ENCODE measurements around the gene PRR29.

DNA sequence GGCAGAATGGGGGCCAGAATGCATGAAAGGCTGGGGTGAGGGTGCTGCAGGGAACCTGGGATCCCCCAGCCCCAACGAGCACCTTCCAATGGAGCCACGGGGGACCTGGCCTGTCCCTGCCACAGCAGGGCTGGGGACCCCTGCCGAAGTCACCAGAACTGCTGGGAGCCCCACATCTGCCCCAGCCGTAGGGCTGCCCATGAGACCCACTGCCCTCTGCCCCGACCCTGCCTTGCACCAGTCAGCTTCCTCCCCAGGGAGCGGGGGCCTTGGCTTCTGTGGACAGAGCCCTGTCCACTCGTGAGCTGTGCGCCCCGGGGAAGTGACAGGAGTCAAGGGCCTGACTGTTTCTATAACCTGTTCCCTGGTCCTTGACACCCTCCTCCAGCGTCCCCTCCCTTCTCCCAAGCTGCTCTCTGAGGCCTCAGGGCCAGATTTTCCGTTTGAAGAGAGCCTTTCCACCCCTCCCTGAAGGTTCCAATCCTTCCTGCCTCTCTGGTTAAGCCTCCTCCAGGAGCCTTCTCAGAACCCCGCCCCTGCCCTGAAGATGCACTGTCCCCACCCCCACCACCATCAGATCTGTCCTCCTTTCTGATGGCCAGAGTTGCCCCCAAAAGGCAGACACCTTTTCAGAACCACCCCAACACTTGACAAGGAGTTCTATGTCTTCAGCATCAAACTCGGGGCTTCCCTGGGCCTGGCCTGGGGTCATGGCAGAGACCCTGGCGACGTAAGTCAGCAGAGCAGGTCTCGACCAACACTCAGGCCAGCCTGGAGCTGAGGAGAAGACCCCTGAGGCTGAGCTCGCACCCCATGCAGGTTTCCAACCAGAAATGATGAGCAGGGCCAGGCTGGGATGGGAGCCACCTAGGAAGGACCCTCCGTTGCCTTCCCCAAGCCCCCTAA, 10.7 kb upstream of the PRR29 start:
- TF ChIP-seq, protein P1, sequence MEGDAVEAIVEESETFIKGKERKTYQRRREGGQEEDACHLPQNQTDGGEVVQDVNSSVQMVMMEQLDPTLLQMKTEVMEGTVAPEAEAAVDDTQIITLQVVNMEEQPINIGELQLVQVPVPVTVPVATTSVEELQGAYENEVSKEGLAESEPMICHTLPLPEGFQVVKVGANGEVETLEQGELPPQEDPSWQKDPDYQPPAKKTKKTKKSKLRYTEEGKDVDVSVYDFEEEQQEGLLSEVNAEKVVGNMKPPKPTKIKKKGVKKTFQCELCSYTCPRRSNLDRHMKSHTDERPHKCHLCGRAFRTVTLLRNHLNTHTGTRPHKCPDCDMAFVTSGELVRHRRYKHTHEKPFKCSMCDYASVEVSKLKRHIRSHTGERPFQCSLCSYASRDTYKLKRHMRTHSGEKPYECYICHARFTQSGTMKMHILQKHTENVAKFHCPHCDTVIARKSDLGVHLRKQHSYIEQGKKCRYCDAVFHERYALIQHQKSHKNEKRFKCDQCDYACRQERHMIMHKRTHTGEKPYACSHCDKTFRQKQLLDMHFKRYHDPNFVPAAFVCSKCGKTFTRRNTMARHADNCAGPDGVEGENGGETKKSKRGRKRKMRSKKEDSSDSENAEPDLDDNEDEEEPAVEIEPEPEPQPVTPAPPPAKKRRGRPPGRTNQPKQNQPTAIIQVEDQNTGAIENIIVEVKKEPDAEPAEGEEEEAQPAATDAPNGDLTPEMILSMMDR (IDR thresholded peaks at IDR 0.05): no peak
- no peak for TF ChIP-seq POLR2A (IDR thresholded peaks at IDR 0.05)
